HG03571 (cell line): ENCODE data around the gene FAM204A.

ENCODE experiments used
- ATAC-seq: cut with Tn5 transposase; IDR thresholded peaks from one replicate; pipeline ENCODE4 v1.9.1; 2021; ENCODE audit not compliant: unreplicated experiment

The FAM204A gene

GRCh38 chr10:118251791-118252190 lies 90.3 kb downstream of the FAM204A start:
- no peak for ATAC-seq

GRCh38 chr10:118249714-118250113 lies 92.4 kb downstream of the FAM204A start:
- ATAC-seq: no peak
